Measurements from ENCODE around the gene PRPF38B. TPM values are rescaled to one million over a fixed set of nuclear protein-coding genes. Genes with fewer than 3 reads are reported as not detected.
"Not testable (repeated sequence)": the region's sequence is repeated elsewhere in the genome, so short reads cannot be mapped to it uniquely, and the experiment has no call there.

Gene PRPF38B
- total RNA-seq, 1 donor from 2014 or later = 16.4 TPM

DNA sequence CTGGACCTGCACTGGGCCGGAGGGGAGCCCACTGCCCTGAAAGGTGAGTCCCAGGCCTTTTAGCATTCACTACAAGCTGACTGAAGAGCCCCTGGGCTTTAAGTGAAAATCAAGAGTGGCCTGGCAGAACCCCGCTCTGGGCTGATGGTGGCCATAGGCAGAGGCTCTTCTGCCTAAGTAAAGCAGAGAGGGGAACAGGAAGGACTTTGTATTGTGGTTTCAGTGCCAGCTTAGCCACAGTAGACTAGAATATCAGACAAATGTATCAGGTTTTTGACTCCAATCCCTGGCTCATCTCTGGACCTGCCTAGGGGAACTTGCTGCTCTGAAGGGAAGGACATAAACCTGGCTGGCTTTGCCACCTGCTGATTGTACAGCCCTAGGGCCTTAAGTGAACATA, 21.0 kb upstream of the PRPF38B start:
- no peak for DNase-seq (ENCODE audit: low spot score)
- intact Hi-C loops (cut with DNase I) = no loop called here

- DNase-seq (ENCODE audit: low spot score) = no peak
- intact Hi-C loops (cut with DNase I) = no loop called here
Observed at GRCh38 chr1:108678706-108679105, 13.4 kb upstream of the PRPF38B start.

DNA sequence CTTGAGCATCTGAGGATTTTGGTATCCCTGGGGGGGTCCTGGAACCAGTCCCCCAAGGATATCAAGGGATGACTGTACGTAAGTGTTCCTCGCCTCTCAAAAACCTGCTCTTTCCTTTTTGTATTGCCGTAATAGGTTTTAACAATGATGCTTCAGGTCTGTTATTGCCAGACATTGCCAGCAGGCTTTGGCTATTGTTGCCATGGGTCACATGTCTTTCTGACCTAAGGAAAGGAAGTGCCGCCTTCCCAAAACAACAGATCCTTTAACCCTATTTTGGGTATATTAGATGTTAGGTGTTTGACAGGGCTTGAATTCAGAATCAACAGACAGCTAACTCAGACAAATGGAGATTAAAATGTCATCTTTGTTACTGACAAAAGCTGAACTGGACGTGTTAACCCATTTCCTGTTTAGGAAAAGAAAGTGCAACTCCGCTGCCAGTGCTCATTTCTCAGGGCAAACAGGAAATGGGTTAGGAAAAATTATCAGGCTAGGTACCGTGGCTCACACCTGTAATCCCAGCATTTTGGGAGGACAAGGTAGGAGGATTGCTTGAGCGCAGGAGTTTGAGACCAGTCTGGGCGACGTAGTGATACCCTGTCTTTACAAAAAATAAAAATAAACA, 12.4 kb upstream of the PRPF38B start:
- intact Hi-C loops (cut with DNase I) = no loop called here
- DNase-seq (ENCODE audit: low spot score) = no peak

DNA sequence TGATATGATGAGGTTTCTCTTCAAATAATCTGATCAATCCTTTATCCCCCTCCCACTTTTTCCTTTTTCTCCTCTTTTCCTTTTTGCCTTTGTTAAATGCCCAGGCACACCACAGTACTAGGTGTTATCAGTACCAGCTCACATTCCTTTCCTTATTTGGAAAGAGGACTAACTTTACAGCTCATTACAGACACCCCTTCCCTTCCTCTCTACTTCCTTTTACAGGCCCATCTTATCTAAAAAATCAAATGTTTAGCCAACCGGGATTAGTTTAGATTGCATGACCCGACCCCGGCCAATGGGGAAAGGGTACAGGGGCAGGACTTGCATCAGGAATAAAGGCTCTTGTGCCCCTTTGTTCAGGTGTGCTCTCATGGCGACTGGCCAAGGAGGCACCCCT, 10.4 kb upstream of the PRPF38B start:
- intact Hi-C loops (cut with DNase I) = not testable (repeated sequence)

GRCh38 chr1:108685529-108685928, 6.6 kb upstream of the PRPF38B start:
- DNase-seq (ENCODE audit: low spot score) = no peak
- intact Hi-C loops (cut with DNase I) = no loop called here

More for the DNA sequence above, 10.4 kb upstream of the PRPF38B start:
- not testable (repeated sequence) for DNase-seq (ENCODE audit: low spot score)

DNA sequence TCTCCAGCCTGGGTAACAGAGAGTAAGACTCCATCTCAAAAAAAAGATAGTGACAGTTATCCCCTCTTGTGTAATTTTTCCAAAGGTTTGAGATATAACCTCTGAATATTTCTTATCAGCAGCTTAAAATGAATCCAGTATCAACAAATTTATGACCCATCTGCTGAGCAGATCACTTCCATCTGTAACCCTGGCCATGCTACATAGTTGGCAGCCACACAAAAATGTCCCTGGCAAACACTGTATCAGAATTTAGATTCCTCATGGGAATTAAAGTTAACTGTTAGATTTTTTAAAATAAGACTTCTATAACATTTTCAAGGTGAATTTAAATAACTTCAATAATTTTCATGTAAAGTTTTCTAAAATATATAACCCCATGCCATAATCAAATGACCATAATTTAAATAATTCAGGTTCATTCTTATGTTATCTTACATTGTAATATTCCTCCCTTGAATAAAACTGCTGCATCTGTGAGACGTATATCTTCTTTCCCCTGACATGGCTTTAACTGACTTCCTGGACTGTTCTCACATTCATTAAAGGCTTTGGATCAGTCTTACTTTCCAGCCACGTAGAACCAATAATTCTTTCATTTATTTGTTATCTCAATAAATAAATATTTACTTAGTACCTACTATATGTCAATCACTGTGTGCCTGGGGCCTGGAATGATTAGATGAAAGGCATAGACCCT, 5.3 kb upstream of the PRPF38B start:
- intact Hi-C loops (cut with DNase I) = no loop called here
- DNase-seq (ENCODE audit: low spot score) = no peak

DNA sequence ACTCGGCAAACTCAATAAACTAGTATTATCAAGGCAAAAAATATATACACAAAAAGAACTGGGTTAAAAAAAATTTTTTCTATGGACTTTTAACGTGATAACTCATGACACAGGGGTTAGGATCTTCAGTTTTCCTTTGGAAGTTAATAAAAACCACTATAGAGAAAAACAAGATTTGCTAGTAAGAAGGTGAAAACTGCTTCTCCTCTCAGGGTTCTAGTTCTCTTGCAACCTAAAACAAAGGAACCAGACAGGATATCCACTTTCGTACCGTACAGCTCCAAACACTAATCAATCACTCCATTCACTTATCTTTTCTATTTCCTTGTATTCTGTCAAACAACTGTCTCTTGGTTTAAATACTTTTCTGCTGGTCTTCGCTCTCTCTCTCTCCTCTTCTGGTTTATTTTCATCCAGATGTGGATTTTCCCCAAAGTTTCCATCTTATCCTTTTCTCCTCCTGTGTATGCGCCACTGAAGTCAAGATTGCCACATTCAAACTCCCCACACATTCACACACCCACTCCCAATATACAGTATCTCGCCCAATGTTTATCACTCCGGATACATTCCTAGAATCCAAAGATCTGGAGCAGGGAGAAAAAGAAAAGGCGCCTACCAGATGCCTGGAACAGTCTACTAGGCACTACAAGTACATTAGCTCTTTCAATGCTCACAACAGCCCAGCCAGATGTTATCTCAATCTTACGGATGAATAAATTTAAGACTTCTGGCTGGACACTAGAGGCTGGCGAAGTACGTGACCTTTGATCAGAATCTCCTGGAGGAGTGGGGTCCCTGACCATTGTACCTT, 775 bp upstream of the PRPF38B start:
- DNase-seq (ENCODE audit: low spot score) = no peak
- intact Hi-C loops (cut with DNase I) = loop anchor here (5.0 kb wide), 1 partner anchor 56 kb away; the partner anchor contains the start of gene STXBP3

DNA sequence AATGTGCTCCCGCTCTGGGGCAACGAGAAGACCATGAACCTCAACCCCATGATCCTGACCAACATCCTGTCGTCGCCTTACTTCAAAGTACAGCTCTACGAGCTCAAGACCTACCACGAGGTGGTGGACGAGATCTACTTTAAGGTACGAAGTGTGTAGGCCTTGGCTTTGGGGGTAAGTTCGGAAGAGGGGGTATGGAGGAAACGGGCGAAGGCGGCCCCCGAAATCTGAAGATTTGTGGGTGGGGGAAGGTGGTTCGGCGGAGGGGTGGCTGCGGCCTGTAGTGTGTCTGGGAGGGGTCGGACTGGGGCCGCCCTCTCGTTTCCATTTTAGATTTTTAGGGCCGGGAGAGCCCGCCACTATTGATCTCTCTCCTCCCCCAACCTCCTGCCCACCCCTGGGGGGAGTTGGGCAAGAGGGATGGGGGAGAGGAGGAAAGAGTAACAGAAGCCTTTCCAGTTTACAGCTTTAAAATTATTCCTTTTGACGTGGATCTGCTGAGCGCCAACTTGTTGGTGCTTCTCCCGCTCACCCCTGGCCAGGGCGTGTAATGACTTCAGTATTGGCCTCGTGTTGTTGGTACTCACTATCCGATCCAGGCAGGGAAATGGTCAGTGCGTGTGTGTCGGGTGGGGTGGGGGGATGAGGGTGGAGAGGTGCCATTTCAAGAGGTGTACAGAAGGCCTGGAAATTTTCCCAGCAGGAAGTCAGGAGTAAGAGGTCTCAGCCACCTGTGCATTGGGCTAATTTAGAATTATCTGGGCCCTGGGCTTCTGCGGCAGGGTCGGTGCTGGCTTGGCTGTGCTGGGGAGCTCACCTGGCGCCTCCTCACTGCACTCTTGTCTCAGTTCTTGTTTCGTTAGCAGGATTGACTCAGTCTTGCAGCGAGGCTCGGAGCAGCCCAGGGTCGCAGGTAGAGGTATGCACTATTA, 880 bp downstream of the PRPF38B start:
- DNase-seq (ENCODE audit: low spot score) = no peak
- intact Hi-C loops (cut with DNase I) = loop anchor here (5.0 kb wide), 1 partner anchor 54 kb away; the partner anchor contains the start of gene STXBP3

GRCh38 chr1:108695535-108695934, 3.4 kb downstream of the PRPF38B start:
- DNase-seq (ENCODE audit: low spot score) = no peak
- intact Hi-C loops (cut with DNase I) = no loop called here

DNA sequence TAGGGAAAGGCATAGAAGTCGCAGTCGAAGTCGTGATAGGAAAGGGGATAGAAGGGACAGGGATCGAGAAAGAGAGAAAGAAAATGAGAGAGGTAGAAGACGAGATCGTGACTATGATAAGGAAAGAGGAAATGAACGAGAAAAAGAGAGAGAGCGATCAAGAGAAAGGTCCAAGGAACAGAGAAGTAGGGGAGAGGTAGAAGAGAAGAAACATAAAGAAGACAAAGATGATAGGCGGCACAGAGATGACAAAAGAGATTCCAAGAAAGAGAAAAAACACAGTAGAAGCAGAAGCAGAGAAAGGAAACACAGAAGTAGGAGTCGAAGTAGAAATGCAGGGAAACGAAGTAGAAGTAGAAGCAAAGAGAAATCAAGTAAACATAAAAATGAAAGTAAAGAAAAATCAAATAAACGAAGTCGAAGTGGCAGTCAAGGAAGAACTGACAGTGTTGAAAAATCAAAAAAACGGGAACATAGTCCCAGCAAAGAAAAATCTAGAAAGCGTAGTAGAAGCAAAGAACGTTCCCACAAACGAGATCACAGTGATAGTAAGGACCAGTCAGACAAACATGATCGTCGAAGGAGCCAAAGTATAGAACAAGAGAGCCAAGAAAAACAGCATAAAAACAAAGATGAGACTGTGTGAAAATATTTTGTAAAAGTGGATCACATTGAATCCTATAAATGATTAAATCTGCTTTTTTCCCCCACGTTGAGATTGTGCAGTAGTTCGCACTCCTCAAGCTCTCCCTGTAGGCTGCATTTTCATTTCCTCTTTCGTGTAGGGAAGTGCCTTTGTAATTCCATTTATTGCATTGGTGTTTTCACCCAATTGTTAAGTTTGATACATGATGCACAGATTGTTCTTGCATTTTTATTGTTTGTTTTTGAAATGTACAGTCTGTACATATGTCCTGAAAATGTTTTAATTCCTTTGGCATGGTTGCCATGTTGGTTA, 7.5 kb downstream of the PRPF38B start:
- intact Hi-C loops (cut with DNase I) = no loop called here

GRCh38 chr1:108701176-108701849, 9.2 kb downstream of the PRPF38B start:
- DNase-seq (ENCODE audit: low spot score) = no peak

More for the DNA sequence above, 7.5 kb downstream of the PRPF38B start:
- no peak for DNase-seq (ENCODE audit: low spot score)

DNA sequence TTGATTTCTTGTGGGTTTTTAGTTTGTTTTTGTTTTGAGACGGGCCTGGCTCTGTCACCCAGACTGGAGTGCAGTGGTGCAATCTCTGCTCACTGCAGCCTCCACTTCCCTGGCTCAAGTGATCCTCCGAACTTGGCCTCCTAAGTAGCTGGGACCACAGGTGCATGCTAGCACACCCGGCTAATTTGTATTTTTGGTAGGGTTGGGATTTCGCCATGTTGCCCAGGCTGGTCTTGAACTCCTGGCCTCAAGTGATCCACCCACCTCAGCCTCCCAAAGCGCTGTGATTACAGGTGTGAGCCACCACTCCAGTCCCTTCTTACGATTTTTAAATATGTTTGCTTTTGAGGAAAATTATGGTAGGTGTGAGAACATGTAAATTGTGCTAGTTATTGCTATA, 10.0 kb downstream of the PRPF38B start:
- DNase-seq (ENCODE audit: low spot score); intact Hi-C loops (cut with DNase I): not testable (repeated sequence)

More at GRCh38 chr1:108701176-108701849, 9.2 kb downstream of the PRPF38B start:
- intact Hi-C loops (cut with DNase I) = no loop called here

- intact Hi-C loops (cut with DNase I) = no loop called here
- DNase-seq (ENCODE audit: low spot score) = no peak
Observed at GRCh38 chr1:108703939-108704338, 11.8 kb downstream of the PRPF38B start.

GRCh38 chr1:108704496-108704895, 12.4 kb downstream of the PRPF38B start:
- intact Hi-C loops (cut with DNase I) = no loop called here
- no peak for DNase-seq (ENCODE audit: low spot score)

DNA sequence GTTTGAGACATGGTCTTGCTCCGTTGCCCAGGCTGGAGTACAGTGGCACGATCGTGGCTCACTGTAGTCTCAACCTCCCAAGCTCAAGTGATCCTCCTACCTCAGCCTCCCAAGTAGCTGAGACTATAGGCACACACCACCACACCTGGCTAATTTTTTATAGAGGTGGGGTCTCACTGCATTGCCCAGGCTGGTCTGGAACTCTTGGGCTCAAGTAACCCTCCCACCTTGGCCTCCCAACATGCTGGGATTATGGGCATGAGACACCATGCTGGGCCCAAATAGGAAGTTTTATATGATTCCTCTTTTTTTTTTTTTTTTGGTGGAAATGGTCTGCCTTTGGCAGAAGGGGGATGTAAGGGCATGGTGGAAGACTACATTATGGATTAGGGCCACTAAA, 14.5 kb downstream of the PRPF38B start:
- no peak for DNase-seq (ENCODE audit: low spot score)
- intact Hi-C loops (cut with DNase I) = no loop called here

DNA sequence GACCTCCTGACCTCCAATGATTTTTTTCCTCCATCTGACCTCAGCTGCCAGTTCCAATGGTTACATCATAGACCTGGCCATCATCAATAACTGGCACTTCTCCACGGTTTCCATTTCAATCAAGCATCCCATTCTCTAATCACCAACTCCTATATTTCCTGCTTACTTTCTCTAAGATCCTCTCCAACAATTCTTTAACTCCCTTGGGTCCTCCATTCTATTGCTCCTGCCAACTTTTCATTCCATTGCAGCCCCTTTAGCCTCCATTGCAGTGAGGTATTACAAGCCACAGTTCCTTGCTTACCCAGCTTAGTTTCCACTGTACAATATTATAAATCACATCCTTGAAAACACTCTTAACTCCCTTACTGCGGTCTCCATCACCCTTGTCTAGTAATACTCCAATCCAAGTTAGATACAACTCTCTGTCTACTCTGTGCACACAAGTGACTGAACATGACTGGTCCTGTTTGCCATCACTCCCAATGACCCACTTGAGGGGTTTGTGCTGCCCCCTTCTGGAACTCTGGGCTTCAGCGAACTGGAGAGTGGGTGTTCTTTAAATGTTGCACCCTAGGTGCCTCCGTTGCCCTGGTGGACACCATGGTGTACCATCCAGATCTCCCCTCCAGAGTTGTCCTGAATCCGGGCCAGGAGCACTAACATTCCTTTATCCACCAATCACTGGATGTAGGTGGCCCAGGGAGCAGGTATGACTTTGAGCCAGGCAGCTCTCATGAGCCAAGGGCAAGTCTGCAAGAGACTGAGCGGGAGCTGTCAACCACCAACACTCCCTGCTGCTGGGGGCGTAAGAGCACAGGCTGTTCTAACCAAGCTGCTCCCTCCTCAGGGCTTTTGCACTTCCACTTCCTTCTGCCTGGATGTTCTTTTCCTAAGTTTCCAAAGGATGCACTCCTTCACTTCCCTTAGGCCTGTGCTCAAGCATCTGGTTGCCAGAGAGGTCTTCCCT, 16.9 kb downstream of the PRPF38B start:
- no peak for DNase-seq (ENCODE audit: low spot score)
- intact Hi-C loops (cut with DNase I) = no loop called here
